HEK293T (cell line): ENCODE data around the gene NEK1.

Experiments
- CTCF ChIA-PET: fragments of 350-600 bp; formaldehyde crosslinking; extraction: SDS; loops from one replicate; lab custom pipeline; 2021; ENCODE audit warnings: antibody characterized with exemption, inconsistent platforms; lab: Yijun Ruan, JAX
- POLR2A ChIA-PET: fragments of 350-600 bp; formaldehyde crosslinking; extraction: SDS; loops from one replicate; lab custom pipeline; 2020; ENCODE audit warnings: antibody characterized with exemption, inconsistent platforms; lab: Yijun Ruan, JAX
- DNase-seq: peaks from one replicate; pipeline ENCODE4 v3.0.0; 2012; ENCODE audit warnings: mixed read lengths; ENCODE audit errors: extremely low spot score
- ARNT ChIP-seq: fragments of 450-650 bp; IDR thresholded peaks from 2 replicates; pipeline ENCODE4 v1.6.1; 2017; ENCODE audit warnings: mild to moderate bottlenecking
- BHLHE40 ChIP-seq: fragments of 450-650 bp; IDR thresholded peaks from 2 replicates; pipeline ENCODE4 v1.6.1; 2016; ENCODE audit warnings: mild to moderate bottlenecking, moderate library complexity, borderline replicate concordance
- CTBP1 ChIP-seq: fragments of 450-650 bp; IDR thresholded peaks from 2 replicates; pipeline ENCODE4 v1.6.1; 2016; ENCODE audit warnings: borderline replicate concordance
- ELF4 ChIP-seq: fragments of 450-650 bp; IDR thresholded peaks from 2 replicates; pipeline ENCODE4 v1.6.1; 2017; ENCODE audit warnings: antibody characterized with exemption
- FOXA1 ChIP-seq: fragments of 450-650 bp; IDR thresholded peaks from 2 replicates; pipeline ENCODE4 v1.6.1; 2016; ENCODE audit warnings: mild to moderate bottlenecking
- FOXK2 ChIP-seq: fragments of 450-650 bp; IDR thresholded peaks from 2 replicates; pipeline ENCODE4 v1.6.1; 2016; ENCODE audit warnings: mild to moderate bottlenecking
- FOXM1 ChIP-seq: fragments of 450-650 bp; IDR thresholded peaks from 2 replicates; pipeline ENCODE4 v1.6.1; 2017; ENCODE audit warnings: mild to moderate bottlenecking, borderline replicate concordance
- HDGF ChIP-seq: fragments of 450-650 bp; IDR thresholded peaks from 2 replicates; pipeline ENCODE4 v1.6.1; 2017; ENCODE audit warnings: antibody characterized with exemption, borderline replicate concordance
- L3MBTL2 ChIP-seq: fragments of 450-650 bp; conservative IDR thresholded peaks from 2 replicates; pipeline ENCODE4 v1.6.1; 2016; ENCODE audit warnings: mild to moderate bottlenecking
- LEF1 ChIP-seq: fragments of 450-650 bp; IDR thresholded peaks from 2 replicates; pipeline ENCODE4 v1.6.1; 2017; ENCODE audit warnings: mild to moderate bottlenecking, borderline replicate concordance
- NFRKB ChIP-seq: fragments of 450-650 bp; IDR thresholded peaks from 2 replicates; pipeline ENCODE4 v1.6.1; 2016; ENCODE audit warnings: mild to moderate bottlenecking, moderate library complexity
- SP1 ChIP-seq: fragments of 450-650 bp; IDR thresholded peaks from 2 replicates; pipeline ENCODE4 v1.6.1; 2017
- SUZ12 ChIP-seq: fragments of 450-650 bp; IDR thresholded peaks from 2 replicates; pipeline ENCODE4 v1.6.1; 2016; ENCODE audit warnings: mild to moderate bottlenecking
- TARDBP ChIP-seq: fragments of 450-650 bp; IDR thresholded peaks from 2 replicates; pipeline ENCODE4 v1.6.1; 2016
- ZNF384 ChIP-seq: fragments of 450-650 bp; IDR thresholded peaks from 2 replicates; pipeline ENCODE4 v1.6.1; 2016
- TF ChIP-seq, protein P1 (sequence below): fragments of 450-650 bp; IDR thresholded peaks from 2 replicates; pipeline ENCODE4 v1.6.1; 2016

The NEK1 gene

DNA sequence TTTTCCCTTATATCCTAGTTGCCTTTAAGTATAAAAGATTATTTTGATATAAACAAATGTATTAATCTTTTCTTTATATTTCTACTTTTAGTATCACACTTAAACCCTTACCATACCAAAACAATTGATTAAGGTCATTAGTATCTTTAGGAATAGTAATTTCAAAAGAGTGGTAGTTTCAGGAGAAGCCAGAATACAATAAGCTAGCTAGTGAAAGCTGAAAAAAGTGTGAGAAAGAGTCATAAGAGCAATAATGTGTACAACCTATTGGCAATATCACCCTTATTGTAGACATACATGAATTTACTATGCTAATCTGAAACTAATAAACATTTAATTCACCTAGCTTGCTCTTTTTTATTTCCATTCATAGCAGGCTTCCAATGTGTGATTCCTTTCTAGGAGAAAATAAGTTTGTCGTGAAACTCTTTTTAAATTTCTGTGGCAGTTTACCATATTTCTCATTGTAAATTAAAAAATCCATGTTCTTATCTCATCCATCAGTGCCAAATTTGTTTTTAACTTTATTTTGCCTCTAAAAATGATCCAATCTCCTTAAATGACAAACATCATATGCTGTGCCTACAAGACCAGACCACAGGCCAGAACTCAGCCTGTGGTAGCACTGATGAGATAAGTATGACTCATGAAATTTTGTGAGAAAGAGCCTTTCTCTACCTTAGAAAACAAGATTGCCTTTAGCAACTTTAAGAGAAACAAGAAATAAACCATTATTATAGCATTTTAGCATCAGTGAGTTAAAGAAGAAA lies 8.1 kb downstream of the NEK1 start:
- DNase-seq, result no peak
- ChIA-PET CTCF (no interaction called here), POLR2A (no interaction called here)
- TF ChIP-seq ZNF384 (no peak), SP1 (no peak), ARNT (no peak), CTBP1 (no peak), FOXM1 (no peak), FOXA1 (no peak), FOXK2 (no peak), LEF1 (no peak), ELF4 (no peak), SUZ12 (no peak), BHLHE40 (no peak), L3MBTL2 (no peak), HDGF (no peak), NFRKB (no peak), TARDBP (no peak)
- TF ChIP-seq, protein P1, sequence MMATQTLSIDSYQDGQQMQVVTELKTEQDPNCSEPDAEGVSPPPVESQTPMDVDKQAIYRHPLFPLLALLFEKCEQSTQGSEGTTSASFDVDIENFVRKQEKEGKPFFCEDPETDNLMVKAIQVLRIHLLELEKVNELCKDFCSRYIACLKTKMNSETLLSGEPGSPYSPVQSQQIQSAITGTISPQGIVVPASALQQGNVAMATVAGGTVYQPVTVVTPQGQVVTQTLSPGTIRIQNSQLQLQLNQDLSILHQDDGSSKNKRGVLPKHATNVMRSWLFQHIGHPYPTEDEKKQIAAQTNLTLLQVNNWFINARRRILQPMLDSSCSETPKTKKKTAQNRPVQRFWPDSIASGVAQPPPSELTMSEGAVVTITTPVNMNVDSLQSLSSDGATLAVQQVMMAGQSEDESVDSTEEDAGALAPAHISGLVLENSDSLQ, result no peak

- no peak for DNase-seq
- POLR2A ChIA-PET, result no interaction called here
- CTCF ChIA-PET, result no interaction called here
- TF ChIP-seq TARDBP (no peak), ELF4 (no peak), SUZ12 (no peak), LEF1 (no peak), HDGF (no peak), CTBP1 (no peak), FOXA1 (no peak), BHLHE40 (no peak)
Measured at GRCh38 chr4:169603312-169603711, 9.1 kb downstream of the NEK1 start.

DNA sequence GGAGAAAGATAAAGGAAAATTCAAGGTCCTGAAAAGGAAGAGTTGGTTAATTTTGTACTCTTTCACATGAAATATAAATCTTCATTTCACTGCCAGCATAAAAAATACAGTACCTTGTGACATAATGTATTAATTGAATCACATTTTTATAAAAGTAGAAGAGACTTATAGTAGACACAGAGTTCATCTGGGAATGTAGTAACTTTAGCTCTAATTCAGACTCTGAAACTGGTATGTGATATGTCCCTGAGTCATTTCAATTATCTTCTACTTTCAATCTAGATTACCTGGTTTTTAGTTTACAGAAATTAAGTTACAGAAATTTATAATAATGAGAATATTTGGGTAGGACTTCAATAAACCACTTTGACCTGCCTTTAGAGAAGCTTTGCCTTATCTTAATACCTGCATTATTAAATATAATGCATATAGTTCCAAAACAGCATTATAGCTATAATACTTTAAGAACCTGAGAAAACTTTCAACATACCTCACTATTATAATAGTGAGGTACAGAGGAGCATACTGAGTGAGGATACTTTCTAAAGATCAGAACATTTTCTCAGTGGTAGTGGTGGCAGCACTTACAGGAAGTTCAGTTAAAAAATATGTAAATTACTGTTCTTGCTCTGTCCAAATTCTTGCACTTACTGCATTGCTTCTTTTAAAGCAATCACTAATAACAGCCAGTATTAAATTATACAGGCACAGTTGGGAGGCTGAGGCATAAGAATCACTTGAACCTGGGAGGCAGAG lies 11.2 kb downstream of the NEK1 start:
- TF ChIP-seq NFRKB, result no peak
- TF ChIP-seq L3MBTL2, result no peak
- no peak for TF ChIP-seq ARNT
- TF ChIP-seq TARDBP, result no peak
- TF ChIP-seq SP1, result no peak
- no peak for TF ChIP-seq FOXK2
- TF ChIP-seq ELF4, result no peak
- TF ChIP-seq ZNF384, result no peak
- TF ChIP-seq SUZ12, result no peak
- no peak for TF ChIP-seq CTBP1
- TF ChIP-seq, protein P1, result no peak
- no peak for TF ChIP-seq BHLHE40
- no peak for TF ChIP-seq HDGF
- POLR2A ChIA-PET, result no interaction called here
- CTCF ChIA-PET, result interaction anchor here (0.6 kb wide), 1 partner anchor 45 kb away, joined by 3 read pairs; no protein-coding TSS in a partner anchor
- DNase-seq, result no peak

- no peak for TF ChIP-seq TARDBP
- TF ChIP-seq SUZ12, result no peak
- TF ChIP-seq FOXM1, result no peak
- no peak for TF ChIP-seq SP1
- no peak for TF ChIP-seq NFRKB
- TF ChIP-seq LEF1, result no peak
- TF ChIP-seq FOXK2, result no peak
- TF ChIP-seq ARNT, result no peak
- no peak for TF ChIP-seq ZNF384
- no peak for TF ChIP-seq BHLHE40
- TF ChIP-seq CTBP1, result no peak
- TF ChIP-seq, protein P1, result no peak
- TF ChIP-seq HDGF, result no peak
- no peak for TF ChIP-seq ELF4
- no peak for TF ChIP-seq FOXA1
- no peak for TF ChIP-seq L3MBTL2
- DNase-seq, result no peak
- ChIA-PET POLR2A (no interaction called here), CTCF (interaction anchor here (0.6 kb wide), 1 partner anchor 454 kb away, joined by 3 read pairs; no protein-coding TSS in a partner anchor)
Measured at GRCh38 chr4:169594560-169595195, 17.7 kb downstream of the NEK1 start.

DNA sequence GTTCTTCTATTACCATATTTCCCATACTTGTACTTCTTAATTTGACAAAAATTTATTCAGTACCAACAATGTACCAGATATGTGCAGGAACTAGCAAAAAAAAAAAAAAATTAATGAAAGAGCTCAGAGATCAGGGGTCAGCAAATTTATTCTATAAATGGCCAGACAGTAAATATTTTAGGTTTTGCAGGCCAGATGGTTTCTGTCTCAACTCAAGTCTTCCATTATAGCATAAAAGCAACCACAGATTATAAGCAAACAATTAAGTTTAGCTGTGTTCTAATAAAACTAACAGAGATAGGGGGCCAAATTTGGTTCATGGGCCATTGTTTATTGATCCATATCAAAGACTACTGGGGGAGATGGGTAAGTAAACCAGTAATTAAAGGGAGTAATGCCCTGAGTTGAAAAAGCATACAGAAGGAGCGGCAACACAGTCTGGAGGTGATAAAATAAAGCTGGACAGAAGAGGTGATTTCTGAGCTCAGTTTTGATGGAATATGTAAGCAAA lies 19.3 kb downstream of the NEK1 start:
- CTCF ChIA-PET, result interaction anchor here (0.7 to 1.1 kb wide), 2 partner anchors 13 to 21 kb away, joined by 3 read pairs; no protein-coding TSS in a partner anchor
- no peak for DNase-seq
- TF ChIP-seq BHLHE40, result no peak
- no peak for TF ChIP-seq ARNT
- TF ChIP-seq NFRKB, result no peak
- no peak for TF ChIP-seq FOXM1
- TF ChIP-seq ZNF384, result no peak
- TF ChIP-seq ELF4, result no peak
- TF ChIP-seq SP1, result no peak
- TF ChIP-seq L3MBTL2, result no peak
- TF ChIP-seq HDGF, result no peak
- no peak for TF ChIP-seq FOXK2
- TF ChIP-seq CTBP1, result no peak
- TF ChIP-seq, protein P1, result no peak
- no peak for TF ChIP-seq SUZ12
- TF ChIP-seq TARDBP, result no peak
- POLR2A ChIA-PET, result no interaction called here
